Measurements from ENCODE around the gene TMEM175.
A peak's percentile ranks its signal among the peaks of the same experiment; 100 is the strongest.
"Not testable (repeated sequence)": the region's sequence is repeated elsewhere in the genome, so short reads cannot be mapped to it uniquely, and the experiment has no call there.

Gene TMEM175

DNA sequence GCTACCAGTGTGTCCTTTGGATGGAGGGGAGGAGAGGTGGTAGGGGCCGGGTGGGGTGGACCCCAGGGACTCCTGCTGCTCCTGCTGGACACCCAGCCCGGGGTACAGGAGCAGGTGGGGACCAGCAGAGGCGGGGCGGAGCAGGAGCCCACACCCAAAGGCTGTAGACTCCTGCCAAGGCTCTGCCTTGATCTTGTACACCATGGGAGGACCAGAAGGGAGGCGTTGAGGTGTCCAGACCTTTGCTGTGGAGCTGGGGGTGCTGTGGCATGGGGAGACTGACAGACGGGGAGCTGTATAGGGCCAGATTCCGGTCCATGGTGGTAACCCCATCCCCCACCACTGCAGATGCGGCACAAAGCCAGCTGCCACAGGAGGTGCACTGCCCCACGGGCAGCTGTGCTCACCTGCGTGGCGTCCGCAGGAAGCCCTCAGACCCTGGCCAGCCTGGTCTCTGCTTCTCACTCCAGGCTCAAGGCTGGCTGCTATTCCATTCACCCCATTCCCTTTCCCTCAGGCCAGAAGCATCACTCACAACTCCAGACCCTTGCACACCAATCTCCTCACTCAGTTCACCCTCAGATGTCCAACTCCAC is 65.9 kb downstream of the TMEM175 start:
- no peak for DNase-seq (ENCODE audit: low read depth, low spot score)
- H3K27ac ChIP-seq: no peak overlapping the region

DNA sequence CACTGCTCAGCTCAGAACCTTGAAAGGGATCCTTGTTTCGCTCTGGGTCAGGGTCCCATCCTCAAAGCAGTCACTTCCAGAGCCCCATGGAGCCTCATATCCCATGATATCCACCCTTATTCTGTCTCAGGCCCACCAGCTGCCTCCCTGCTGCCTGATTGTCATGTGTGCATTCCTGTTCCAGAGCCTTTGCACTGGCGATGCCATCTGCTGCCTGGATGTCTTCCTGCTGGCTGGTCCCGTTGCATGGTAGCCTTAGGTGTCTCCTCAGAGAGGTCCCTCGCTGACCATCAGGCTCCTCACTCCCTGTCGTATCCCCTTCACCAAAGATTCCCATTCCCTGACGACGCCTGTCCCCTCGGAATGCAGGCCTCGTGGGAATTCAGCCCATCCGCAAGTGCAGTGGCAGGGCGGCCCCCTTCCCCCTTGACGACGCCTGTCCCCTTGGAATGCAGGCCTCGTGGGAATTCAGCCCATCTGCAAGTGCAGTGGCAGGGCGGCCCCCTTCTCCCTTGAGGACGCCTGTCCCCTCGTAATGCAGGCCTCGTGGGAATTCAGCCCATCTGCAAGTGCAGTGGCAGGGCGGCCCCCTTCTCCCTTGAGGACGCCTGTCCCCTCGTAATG is 67.1 kb downstream of the TMEM175 start:
- not testable (repeated sequence) for H3K27ac ChIP-seq; DNase-seq (ENCODE audit: low read depth, low spot score)

DNA sequence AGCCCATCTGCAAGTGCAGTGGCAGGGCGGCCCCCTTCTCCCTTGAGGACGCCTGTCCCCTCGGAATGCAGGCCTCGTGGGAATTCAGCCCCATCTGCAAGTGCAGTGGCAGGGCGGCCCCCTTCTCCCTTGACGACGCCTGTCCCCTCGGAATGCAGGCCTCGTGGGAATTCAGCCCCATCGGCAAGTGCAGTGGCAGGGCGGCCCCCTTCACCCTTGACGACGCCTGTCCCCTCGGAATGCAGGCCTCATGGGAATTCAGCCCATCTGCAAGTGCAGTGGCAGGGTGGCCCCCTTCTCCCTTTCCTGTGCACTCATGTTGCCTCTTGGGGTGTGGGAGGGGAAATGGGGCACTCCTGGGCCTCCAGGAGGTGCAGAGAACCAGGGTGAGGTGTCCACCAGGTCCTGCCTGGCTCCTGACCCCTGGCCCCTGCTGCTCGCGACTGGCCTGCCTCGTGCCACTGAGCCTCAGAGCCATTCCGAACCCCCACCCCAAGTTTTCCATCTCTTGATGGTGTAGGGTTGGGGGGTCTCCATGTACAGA is 67.7 kb downstream of the TMEM175 start:
- H3K27ac ChIP-seq: no peak overlapping the region
- no peak for DNase-seq (ENCODE audit: low read depth, low spot score)

DNA sequence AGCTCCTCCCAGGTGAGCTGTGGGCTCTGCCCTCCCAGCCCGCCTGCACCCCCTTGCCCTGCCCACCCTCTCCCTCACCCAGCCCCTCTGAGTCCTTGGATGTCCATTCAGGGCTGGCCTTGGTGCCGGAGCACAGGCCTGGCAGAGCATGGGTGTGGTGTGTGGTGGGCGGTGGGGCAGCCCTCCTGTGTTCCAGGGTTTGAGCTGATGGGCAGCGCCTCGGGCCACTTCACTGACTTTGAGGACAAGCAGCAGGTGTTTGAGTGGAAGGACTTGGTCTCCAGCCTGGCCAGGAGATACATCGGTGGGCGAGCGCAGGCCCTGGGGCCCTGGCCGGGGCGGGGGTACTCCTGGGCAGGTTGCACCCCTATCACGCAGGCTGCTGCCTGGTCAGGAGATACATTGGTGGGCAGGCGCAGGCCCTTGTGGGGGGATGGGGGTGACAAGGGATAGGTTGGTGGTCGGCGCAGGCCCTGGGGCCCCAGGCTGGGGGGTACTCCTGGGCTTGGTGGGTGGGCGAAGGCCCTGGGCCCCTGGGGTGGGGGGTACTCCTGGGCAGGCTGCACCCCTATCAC is 68.5 kb downstream of the TMEM175 start:
- DNase-seq (ENCODE audit: low read depth, low spot score): no peak
- no peak overlapping the region for H3K27ac ChIP-seq

DNA sequence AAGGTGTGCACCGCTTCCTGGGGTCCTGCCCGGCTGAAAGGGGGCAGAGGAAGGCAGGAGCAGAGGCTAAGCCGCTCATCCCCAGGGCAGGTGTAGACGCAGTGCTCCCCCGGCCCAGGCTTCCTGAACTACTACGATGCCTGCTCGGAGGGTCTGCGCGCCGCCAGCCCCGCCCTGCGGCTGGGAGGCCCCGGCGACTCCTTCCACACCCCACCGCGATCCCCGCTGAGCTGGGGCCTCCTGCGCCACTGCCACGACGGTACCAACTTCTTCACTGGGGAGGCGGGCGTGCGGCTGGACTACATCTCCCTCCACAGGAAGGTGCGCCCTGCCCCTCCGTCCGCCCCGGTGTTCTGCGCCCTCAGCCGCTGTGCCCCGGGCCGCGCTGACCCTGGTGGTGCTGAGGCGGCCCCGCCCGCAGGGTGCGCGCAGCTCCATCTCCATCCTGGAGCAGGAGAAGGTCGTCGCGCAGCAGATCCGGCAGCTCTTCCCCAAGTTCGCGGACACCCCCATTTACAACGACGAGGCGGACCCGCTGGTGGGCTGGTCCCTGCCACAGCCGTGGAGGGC is 69.4 kb downstream of the TMEM175 start:
- no peak overlapping the region for H3K27ac ChIP-seq
- DNase-seq (ENCODE audit: low read depth, low spot score): no peak

DNA sequence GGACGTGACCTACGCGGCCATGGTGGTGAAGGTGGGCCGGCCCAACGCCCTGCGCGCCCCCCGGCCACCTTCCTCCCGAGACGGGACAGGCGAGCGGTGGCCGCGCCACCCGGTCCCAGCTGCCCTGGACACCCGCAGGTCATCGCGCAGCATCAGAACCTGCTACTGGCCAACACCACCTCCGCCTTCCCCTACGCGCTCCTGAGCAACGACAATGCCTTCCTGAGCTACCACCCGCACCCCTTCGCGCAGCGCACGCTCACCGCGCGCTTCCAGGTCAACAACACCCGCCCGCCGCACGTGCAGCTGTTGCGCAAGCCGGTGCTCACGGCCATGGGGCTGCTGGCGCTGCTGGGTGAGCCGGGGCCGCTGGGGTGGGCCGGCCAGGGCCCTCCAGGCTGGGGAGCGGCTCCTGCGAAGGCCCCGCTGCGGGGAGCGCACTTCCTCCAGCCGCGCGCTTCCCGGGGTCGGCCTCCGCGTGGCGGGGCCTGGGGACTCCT is 69.9 kb downstream of the TMEM175 start:
- DNase-seq (ENCODE audit: low read depth, low spot score): no peak
- H3K27ac ChIP-seq: no peak overlapping the region

DNA sequence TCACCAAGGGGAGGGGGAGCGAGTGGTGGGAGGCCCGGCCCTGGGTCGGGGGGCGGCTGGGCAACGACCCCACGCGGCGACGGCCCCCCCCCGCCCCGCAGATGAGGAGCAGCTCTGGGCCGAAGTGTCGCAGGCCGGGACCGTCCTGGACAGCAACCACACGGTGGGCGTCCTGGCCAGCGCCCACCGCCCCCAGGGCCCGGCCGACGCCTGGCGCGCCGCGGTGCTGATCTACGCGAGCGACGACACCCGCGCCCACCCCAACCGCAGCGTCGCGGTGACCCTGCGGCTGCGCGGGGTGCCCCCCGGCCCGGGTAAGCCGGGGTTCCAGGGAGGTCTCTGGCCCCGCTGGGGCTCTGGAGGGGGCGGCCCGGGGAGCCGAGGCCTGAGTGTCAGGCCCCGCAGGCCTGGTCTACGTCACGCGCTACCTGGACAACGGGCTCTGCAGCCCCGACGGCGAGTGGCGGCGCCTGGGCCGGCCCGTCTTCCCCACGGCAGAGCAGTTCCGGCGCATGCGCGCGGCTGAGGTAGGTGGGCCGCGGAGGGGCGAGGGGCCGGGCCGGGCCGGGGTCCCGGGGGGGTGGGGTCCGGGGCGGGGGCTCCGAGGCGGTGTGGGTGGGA is 70.5 kb downstream of the TMEM175 start:
- DNase-seq (ENCODE audit: low read depth, low spot score): no peak
- no peak overlapping the region for H3K27ac ChIP-seq

DNA sequence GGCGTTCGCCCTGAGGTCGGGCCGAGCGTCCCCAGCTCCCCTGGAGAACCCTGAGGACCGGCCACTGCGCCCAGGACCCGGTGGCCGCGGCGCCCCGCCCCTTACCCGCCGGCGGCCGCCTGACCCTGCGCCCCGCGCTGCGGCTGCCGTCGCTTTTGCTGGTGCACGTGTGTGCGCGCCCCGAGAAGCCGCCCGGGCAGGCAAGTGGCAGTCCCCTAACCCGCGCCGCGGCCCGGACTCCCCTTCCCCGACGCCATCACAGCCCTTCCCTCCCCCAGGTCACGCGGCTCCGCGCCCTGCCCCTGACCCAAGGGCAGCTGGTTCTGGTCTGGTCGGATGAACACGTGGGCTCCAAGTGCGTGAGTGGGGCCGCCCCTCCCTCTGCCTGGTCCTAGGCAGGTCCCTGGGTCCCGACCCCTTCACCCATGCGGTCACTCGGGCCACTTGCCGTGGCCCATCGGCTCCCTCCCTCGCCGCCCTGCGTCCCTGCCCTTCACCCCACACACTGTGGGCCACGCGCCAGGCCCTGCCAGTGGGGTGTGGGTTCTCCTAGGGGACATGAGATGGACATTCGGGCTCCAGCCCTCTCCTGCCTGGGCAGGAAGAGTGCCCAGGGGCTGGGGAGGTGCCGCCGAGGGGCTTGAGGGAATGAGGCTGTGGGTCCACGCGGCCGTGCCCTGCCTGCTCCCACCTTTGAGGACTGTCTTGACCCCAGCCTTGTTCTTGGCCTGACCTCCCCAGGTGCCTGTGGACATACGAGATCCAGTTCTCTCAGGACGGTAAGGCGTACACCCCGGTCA is 71.2 kb downstream of the TMEM175 start:
- DNase-seq (ENCODE audit: low read depth, low spot score): no peak
- H3K27ac ChIP-seq: no peak overlapping the region

DNA sequence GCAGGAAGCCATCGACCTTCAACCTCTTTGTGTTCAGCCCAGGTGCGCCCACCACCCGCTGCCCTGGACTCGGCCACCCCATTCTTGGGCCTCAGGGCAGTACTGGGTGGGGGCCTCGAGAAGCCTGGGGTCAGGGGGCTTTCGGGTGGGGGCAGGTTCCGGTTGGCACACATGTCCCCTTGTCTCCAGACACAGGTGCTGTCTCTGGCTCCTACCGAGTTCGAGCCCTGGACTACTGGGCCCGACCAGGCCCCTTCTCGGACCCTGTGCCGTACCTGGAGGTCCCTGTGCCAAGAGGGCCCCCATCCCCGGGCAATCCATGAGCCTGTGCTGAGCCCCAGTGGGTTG is 71.8 kb downstream of the TMEM175 start:
- H3K27ac ChIP-seq: no peak overlapping the region
- no peak for DNase-seq (ENCODE audit: low read depth, low spot score)

DNA sequence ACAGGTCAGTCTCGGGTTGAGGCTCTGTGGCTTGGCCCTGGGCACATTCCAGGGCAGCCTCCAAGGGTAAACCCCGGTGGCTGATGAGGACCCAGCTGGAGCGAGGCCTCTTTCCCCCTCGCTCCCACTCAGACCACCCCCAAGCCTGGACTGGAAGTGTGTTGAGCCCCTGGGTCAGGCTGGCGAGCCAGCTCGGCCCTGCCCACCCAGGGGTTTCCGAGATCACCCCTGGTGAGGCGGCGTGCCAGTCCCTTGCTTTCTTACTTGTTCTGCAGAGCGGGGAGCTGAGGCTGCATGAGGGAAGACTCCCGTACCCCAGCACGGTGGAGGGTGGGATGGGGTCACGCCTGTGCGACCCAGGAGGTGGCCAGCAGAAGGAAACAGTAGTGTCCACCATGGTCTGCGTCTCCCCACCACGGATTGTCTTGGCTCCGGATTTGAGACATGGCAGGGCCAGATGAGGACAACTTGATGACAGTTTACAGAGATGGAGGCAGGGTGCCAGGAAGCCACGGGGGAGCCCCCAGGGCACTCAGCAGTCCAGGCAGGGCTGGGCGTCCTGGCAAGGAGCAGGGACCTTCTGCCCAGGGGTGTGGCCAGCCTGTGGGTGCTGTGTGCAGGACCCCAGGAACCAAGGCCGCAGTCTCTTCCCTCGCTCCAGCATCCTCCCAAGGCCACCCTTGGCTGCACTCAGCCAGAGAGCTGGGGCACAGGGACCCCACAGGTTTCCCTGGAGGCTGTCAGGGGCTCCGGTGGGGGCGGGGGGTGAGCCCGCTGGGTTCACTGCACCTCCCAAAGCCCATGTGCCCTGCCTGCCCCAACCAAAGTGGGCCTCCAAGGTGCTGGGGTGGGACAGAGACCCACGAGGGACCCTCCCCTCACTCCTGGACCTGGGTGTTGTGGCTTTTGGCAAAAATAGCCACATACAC is 72.6 kb downstream of the TMEM175 start:
- H3K27ac ChIP-seq: no peak overlapping the region
- no peak for DNase-seq (ENCODE audit: low read depth, low spot score)

DNA sequence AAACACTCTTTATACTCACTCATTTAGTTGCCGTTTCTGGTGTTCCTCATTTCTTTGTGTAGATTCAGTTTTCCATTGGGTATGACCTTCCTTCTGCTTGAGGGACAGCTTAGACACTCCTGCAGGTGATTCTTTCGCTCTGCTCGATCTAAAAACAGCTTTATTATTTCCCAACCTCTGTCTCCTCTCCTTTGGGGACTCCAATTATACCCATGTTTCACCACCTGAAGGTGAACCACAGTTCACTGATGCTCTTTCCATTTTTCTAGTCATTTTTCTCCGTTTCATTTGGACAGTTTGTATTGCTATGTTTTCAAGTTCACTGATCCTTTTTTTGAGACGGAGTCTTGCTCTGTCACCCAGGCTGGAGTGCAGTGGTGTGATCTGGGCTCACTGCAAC is 74.6 kb downstream of the TMEM175 start:
- no peak for DNase-seq (ENCODE audit: low read depth, low spot score)
- H3K27ac ChIP-seq: peak overlapping the region; percentile 24

All from epithelial cell of prostate (primary cell).